Gastroesophageal sphincter (tissue), 4 donors: ENCODE data around the gene AGL. TPM values are rescaled to one million over a fixed set of nuclear protein-coding genes. Genes with fewer than 3 reads are reported as not detected.

ENCODE experiments used
- ATAC-seq: fragments of 150-250 bp; one replicate; pipeline ENCODE4 v1.9.1; 2016; ENCODE audit warnings: mild to moderate bottlenecking, moderate library complexity
- H3K27ac ChIP-seq, 4 donors: fragments of 200-600 bp; sonication (generic) in 3 of 4; 1 replicate in 3 of 4; 2 replicates in 1 of 4; pipeline ENCODE4 v1.5.1; 2016 to 2019
- H3K27me3 ChIP-seq: fragments of 200-600 bp; sonication (generic); one replicate; pipeline ENCODE4 v1.5.1; 2019
- H3K36me3 ChIP-seq, 2 donors: fragments of 200-600 bp; sonication (generic); one replicate each; pipeline ENCODE4 v1.5.1; 2019; ENCODE audit warnings: control low read depth in 1 of 2
- H3K4me1 ChIP-seq, 3 donors: fragments of 200-600 bp; sonication (generic); 1 replicate in 2 of 3; 2 replicates in 1 of 3; pipeline ENCODE4 v1.5.1; 2016 to 2019; ENCODE audit warnings: control low read depth in 2 of 3
- H3K4me3 ChIP-seq, 2 donors: fragments of 200-600 bp; sonication (generic); one replicate each; pipeline ENCODE4 v1.5.1; 2019; ENCODE audit warnings: mild to moderate bottlenecking in 1 of 2, moderate library complexity in 1 of 2
- H3K9me3 ChIP-seq, 3 donors: fragments of 200-600 bp; sonication (generic); one replicate each; pipeline ENCODE4 v1.5.1; 2017 to 2019; ENCODE audit warnings: control low read depth in 2 of 3
- EP300 ChIP-seq: sonication (generic); formaldehyde crosslinking; IDR thresholded peaks from one replicate; pipeline ENCODE4 v1.6.1; 2017; ENCODE audit warnings: antibody characterized with exemption, mild to moderate bottlenecking
- POLR2A ChIP-seq, 2 donors: fragments of 450-650 bp; IDR thresholded peaks; one replicate each; pipeline ENCODE4 v1.6.1; 2017; ENCODE audit warnings: antibody characterized with exemption in 2 of 2, mild to moderate bottlenecking in 2 of 2, moderate library complexity in 1 of 2
- POLR2AphosphoS5 ChIP-seq: sonication (generic); formaldehyde crosslinking; IDR thresholded peaks from one replicate; pipeline ENCODE4 v1.6.1; 2017; ENCODE audit warnings: antibody characterized with exemption
- WGBS, 2 donors: methylation state at CpG; one replicate each; pipeline ENCODE4 v1.1.5; 2018; ENCODE audit warnings: low coverage in 1 of 2; 5-methylcytosine and 5-hydroxymethylcytosine counted together
- total RNA-seq, 4 donors: library from RNA; depleted of rRNA; stranded (reverse); fragments of >200 nt; gene quantifications; one replicate each; pipeline ENCODE4 v1.1.0, GENCODE V29; 2016
- TF ChIP-seq, protein P1 (sequence below), 4 experiments: fragments of 200-600 bp in 2 of 4; fragments of 450-650 bp in 2 of 4; sonication (generic) in 1 of 4; IDR thresholded peaks; one replicate each; pipeline ENCODE4 v1.5.1; 2017 to 2019; ENCODE audit warnings: antibody characterized with exemption in 4 of 4, mild to moderate bottlenecking in 2 of 4, moderate library complexity in 2 of 4

The AGL gene
- total RNA-seq, 4 donors from 2014 or later: 62.9 to 131 (median 119) TPM

DNA sequence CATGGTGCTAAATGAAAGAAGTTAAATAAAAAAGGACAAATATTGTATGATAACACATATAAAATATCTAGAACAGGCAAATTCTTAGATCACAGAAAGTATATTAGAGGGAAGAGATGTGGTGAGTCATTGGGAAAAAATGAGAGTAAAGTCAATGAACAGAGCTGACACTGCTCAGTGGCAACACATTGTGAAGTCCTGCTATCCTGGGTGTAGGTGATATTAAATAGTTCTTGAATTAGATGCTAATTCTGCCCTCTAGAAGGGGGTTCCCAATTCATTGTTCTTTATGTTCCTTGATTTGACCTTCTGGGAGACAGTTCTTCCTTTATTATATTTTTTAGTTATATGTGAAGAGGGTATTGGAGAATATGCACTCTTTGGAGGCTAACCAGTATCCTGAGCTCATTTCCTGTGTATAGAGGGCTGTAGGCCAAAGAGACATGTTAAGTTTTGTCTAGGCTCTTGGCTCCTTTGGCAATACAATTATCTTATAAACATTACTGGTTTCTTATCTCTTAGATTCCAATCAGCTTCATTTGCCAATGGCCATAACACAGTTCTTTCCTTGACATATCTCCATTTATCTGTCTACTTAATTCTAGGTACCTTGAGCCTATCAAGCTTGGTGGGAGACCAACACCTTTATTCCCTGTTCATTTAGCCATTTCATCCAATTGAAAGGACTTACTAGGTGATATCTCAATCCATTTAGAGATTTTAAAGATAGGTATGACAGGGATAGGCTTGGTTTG, 113.1 kb downstream of the AGL start:
- H3K27me3 ChIP-seq: no peaks in the 10 kb centered on the region
- no peak for ATAC-seq
- no peaks in the 10 kb centered on the region for H3K4me1 ChIP-seq
- H3K9me3 ChIP-seq: no peaks in the 10 kb centered on the region
- H3K4me3 ChIP-seq: no peak overlapping the region
- no peaks in the 10 kb centered on the region for H3K36me3 ChIP-seq
- H3K27ac ChIP-seq: no peak overlapping the region
- TF ChIP-seq, protein P1, sequence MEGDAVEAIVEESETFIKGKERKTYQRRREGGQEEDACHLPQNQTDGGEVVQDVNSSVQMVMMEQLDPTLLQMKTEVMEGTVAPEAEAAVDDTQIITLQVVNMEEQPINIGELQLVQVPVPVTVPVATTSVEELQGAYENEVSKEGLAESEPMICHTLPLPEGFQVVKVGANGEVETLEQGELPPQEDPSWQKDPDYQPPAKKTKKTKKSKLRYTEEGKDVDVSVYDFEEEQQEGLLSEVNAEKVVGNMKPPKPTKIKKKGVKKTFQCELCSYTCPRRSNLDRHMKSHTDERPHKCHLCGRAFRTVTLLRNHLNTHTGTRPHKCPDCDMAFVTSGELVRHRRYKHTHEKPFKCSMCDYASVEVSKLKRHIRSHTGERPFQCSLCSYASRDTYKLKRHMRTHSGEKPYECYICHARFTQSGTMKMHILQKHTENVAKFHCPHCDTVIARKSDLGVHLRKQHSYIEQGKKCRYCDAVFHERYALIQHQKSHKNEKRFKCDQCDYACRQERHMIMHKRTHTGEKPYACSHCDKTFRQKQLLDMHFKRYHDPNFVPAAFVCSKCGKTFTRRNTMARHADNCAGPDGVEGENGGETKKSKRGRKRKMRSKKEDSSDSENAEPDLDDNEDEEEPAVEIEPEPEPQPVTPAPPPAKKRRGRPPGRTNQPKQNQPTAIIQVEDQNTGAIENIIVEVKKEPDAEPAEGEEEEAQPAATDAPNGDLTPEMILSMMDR (IDR thresholded peaks at IDR 0.05): no peak
- no peak for TF ChIP-seq EP300

DNA sequence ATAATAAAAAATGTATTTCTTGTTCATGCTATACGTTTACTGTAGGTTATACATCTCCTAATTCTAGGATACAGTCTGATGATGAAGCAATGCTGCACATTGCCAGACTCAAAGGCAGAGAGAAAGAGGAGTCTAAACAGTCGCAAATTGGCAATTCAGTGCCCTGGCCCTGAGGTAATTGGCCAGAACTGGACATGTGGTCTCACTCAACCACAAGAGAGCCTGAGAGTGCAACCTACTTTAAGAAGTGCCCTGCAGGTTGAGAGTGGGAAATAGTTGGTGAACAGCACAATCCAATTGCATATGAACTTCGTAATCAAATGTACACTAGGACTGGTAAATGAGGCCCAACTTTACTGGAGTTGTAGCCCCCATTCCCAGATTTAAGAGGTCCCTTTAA, 114.6 kb downstream of the AGL start:
- no peak overlapping the region for H3K27ac ChIP-seq
- H3K36me3 ChIP-seq: no peaks in the 10 kb centered on the region
- peaks cover 0 to 7% (median 0%) of the 10 kb centered on the region in 3 donors for H3K4me1 ChIP-seq
- no peak for ATAC-seq
- no peaks in the 10 kb centered on the region for H3K9me3 ChIP-seq
- H3K4me3 ChIP-seq: no peak overlapping the region
- H3K27me3 ChIP-seq: no peaks in the 10 kb centered on the region
- TF ChIP-seq EP300: no peak
- TF ChIP-seq POLR2A (IDR thresholded peaks at IDR 0.05): no peak
- TF ChIP-seq, protein P1 (IDR thresholded peaks at IDR 0.05): no peak
- TF ChIP-seq POLR2AphosphoS5: no peak
- 73 to 84% methylated on average over 3 of the region's 3 CpGs for WGBS, 2 donors

DNA sequence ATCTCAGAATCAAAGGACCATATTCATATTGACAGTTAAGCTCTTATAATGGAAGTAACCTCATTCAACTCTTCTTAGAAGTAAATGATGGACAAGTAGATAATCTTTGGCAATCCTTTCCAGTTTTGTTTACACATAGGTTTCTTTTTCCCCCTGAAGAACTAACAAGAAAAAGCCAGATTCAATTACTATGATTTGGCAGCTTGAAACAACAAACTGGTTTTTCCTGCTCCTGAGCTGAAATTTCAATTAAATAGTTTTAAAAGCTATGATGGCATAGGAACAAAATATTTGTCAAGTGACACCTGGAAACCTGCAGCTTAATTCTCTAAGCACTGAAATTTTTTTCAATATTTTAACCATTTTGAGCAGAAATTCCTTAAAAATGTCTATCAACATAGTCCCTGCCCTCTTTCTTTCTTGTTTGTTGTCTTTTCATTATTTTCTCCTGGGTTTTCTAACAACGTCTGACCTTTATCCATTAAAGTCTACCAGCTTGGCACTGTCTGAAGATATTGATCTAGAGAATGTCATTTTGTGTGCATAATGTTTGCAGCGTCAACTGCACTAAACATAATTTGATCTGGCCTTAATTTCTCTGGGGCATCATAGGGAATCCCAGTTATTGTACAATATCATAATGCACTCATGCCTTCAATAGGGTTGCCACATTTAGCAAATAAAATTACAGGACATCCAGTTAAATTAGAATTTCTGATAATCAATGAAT, 115.7 kb downstream of the AGL start:
- no peak for TF ChIP-seq POLR2A (IDR thresholded peaks at IDR 0.05)
- TF ChIP-seq POLR2AphosphoS5: no peak
- TF ChIP-seq, protein P1 (IDR thresholded peaks at IDR 0.05): no peak
- no peak for TF ChIP-seq EP300
- Histone ChIP-seq H3K36me3 (no peaks in the 10 kb centered on the region), H3K4me3 (no peak overlapping the region), H3K27ac (no peak overlapping the region), H3K27me3 (no peaks in the 10 kb centered on the region), H3K9me3 (no peaks in the 10 kb centered on the region), H3K4me1 (peaks cover 0 to 12% (median 0%) of the 10 kb centered on the region in 3 donors)
- WGBS, 2 donors: 71 to 73% methylated on average over 2 of the region's 2 CpGs
- no peak for ATAC-seq

DNA sequence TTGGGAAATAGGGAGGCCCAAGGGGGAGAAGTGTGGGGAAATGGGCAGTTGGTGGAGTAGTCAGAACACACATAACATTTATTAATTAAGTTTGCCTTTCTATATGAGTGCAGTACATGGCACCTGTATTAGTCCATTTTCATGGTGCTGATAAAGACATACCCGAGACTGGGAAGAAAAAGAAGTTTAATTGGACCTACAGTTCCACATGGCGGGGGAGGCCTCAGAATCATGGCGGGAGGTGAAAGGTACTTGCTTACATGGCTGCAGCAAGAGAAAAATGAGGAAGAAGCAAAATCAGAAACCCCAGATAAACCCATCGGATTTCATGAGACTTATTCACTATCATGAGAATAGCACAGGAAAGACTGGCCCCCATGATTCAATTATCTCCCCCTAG, 118.1 kb downstream of the AGL start:
- Histone ChIP-seq H3K4me3 (no peak overlapping the region), H3K4me1 (peaks cover 0 to 30% (median 0%) of the 10 kb centered on the region in 3 donors), H3K9me3 (no peaks in the 10 kb centered on the region), H3K36me3 (no peaks in the 10 kb centered on the region), H3K27ac (no peak overlapping the region), H3K27me3 (no peaks in the 10 kb centered on the region)
- TF ChIP-seq POLR2AphosphoS5 (no peak), POLR2A (IDR thresholded peaks at IDR 0.05) (no peak), EP300 (no peak)
- TF ChIP-seq, protein P1 (IDR thresholded peaks at IDR 0.05): no peak
- 85 to 100% methylated on average over 1 to 4 of the region's 4 CpGs for WGBS, 2 donors
- no peak for ATAC-seq
